ENCODE results near the gene HS6ST3.

The HS6ST3 gene

DNA sequence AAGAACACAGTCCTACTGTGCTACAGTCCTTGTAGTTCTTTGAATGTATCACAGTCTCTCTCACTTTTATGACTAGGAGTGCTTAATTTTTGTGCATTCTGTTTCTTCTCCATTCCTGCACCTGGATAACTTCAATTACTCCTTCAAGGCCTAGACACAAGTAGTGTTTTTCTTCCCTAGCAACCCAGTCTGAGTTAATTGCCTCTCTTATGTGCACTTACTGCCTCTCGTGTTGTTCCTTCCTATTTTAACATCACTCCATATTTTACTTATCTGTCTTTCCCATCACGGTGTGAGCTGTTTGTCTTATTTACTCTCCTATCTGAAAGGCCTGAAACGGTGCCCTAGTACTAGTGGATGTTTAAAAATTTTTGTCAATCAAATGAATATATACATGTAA is 101.5 kb downstream of the HS6ST3 start:
- Histone ChIP-seq H3K9ac (ENCODE audit: low read length) (no peak overlapping the region), H3K27me3 (ENCODE audit: low read depth, low read length) (no peaks in the 10 kb centered on the region; the same call in 1 of the 2 replicates)

DNA sequence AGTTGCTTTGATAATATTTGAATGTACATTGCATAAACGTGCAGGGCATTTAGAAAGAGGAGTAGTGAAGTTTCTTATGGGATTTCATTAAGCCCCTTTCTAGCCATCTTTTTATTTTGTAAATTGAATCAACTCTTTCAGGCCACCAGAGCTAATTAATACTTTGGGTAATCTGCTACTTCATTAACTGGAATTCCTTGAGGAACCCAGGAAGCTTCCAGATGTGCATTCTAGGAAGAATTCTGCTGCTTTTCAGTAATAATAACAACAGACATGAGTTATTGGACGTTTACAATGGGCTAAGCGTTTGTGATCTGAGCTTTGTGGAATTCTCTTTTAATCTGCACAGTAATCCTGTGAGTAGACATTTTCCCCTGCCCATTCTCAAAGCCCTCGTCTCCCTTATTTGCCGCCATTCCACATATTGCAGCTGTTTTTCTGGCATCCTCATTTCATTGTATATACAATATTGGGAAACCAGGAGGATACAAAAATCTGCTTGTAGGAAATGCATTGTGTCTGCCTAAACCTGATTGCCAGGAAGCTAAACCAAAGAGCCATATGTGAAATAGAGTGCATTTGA is 103.9 kb downstream of the HS6ST3 start:
- Histone ChIP-seq H3K79me2 (ENCODE audit: low read length) (no peaks in the 10 kb centered on the region), H3K4me2 (ENCODE audit: low read length) (no peak overlapping the region), H3K27me3 (ENCODE audit: low read depth, low read length) (no peaks in the 10 kb centered on the region; the same call in 1 of the 2 replicates), H4K20me1 (ENCODE audit: insufficient read depth, low read length) (no peaks in the 10 kb centered on the region), H2AFZ (ENCODE audit: low read depth, low read length) (no peak overlapping the region), H3K4me1 (ENCODE audit: low read length) (no peaks in the 10 kb centered on the region), H3K36me3 (replicated peaks; ENCODE audit: low read depth, low read length) (no peaks in the 10 kb centered on the region), H3K9me3 (ENCODE audit: insufficient read depth, low read length) (no peaks in the 10 kb centered on the region), H3K4me3 (ENCODE audit: low read length) (no peak overlapping the region), H3K9ac (ENCODE audit: low read length) (no peak overlapping the region), H3K27ac (ENCODE audit: low read length) (no peak overlapping the region)
- no peak for TF ChIP-seq EZH2phosphoT487 (IDR thresholded peaks at IDR 0.05; ENCODE audit: low read depth)
- TF ChIP-seq, protein P1, sequence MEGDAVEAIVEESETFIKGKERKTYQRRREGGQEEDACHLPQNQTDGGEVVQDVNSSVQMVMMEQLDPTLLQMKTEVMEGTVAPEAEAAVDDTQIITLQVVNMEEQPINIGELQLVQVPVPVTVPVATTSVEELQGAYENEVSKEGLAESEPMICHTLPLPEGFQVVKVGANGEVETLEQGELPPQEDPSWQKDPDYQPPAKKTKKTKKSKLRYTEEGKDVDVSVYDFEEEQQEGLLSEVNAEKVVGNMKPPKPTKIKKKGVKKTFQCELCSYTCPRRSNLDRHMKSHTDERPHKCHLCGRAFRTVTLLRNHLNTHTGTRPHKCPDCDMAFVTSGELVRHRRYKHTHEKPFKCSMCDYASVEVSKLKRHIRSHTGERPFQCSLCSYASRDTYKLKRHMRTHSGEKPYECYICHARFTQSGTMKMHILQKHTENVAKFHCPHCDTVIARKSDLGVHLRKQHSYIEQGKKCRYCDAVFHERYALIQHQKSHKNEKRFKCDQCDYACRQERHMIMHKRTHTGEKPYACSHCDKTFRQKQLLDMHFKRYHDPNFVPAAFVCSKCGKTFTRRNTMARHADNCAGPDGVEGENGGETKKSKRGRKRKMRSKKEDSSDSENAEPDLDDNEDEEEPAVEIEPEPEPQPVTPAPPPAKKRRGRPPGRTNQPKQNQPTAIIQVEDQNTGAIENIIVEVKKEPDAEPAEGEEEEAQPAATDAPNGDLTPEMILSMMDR (IDR thresholded peaks at IDR 0.05; ENCODE audit: low read depth, low read length) = no peak

More for the DNA sequence above, 101.5 kb downstream of the HS6ST3 start:
- Histone ChIP-seq H3K9me3 (ENCODE audit: insufficient read depth, low read length) (no peaks in the 10 kb centered on the region), H3K4me1 (ENCODE audit: low read length) (no peaks in the 10 kb centered on the region), H3K27ac (ENCODE audit: low read length) (no peak overlapping the region), H3K79me2 (ENCODE audit: low read length) (no peaks in the 10 kb centered on the region), H3K36me3 (replicated peaks; ENCODE audit: low read depth, low read length) (no peaks in the 10 kb centered on the region), H4K20me1 (ENCODE audit: insufficient read depth, low read length) (no peaks in the 10 kb centered on the region), H3K4me3 (ENCODE audit: low read length) (no peak overlapping the region), H3K4me2 (ENCODE audit: low read length) (no peak overlapping the region), H2AFZ (ENCODE audit: low read depth, low read length) (no peak overlapping the region)
- TF ChIP-seq, protein P1 (IDR thresholded peaks at IDR 0.05; ENCODE audit: low read depth, low read length) = no peak
- TF ChIP-seq EZH2phosphoT487 (IDR thresholded peaks at IDR 0.05; ENCODE audit: low read depth) = no peak

DNA sequence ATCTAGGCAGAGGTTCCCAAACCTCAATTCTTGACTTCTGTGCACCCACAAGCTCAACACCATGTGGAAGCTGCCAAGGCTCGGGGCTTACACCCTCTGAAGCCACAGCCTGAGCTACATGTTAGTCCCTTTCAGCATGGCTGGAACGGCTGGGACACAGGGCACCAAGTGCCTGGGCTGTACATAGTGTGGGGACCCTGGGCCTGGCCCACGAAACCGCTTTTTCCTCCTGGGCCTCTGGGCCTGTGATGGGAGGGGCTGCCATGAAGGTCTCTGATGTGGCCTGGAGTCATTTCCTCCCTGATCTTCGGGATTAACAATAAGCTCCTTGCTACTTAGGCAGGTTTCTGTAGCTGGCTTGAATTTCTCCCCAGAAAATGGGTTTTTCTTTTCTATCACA is 108.1 kb downstream of the HS6ST3 start:
- no peak overlapping the region for H3K4me3 ChIP-seq (ENCODE audit: low read length)
- H3K9ac ChIP-seq (ENCODE audit: low read length) = no peak overlapping the region
- no peaks in the 10 kb centered on the region for H3K4me1 ChIP-seq (ENCODE audit: low read length)
- H3K27ac ChIP-seq (ENCODE audit: low read length) = no peak overlapping the region
- no peaks in the 10 kb centered on the region for H3K36me3 ChIP-seq (replicated peaks; ENCODE audit: low read depth, low read length)
- H3K79me2 ChIP-seq (ENCODE audit: low read length) = no peaks in the 10 kb centered on the region
- TF ChIP-seq, protein P1 (IDR thresholded peaks at IDR 0.05; ENCODE audit: low read depth, low read length) = no peak
- TF ChIP-seq EZH2phosphoT487 (IDR thresholded peaks at IDR 0.05; ENCODE audit: low read depth) = no peak
- no peak overlapping the region for H3K4me2 ChIP-seq (ENCODE audit: low read length)
- H3K27me3 ChIP-seq (ENCODE audit: low read depth, low read length) = no peaks in the 10 kb centered on the region; the same call in 1 of the 2 replicates
- no peaks in the 10 kb centered on the region for H3K9me3 ChIP-seq (ENCODE audit: insufficient read depth, low read length)
- no peak overlapping the region for H2AFZ ChIP-seq (ENCODE audit: low read depth, low read length)
- no peaks in the 10 kb centered on the region for H4K20me1 ChIP-seq (ENCODE audit: insufficient read depth, low read length)

DNA sequence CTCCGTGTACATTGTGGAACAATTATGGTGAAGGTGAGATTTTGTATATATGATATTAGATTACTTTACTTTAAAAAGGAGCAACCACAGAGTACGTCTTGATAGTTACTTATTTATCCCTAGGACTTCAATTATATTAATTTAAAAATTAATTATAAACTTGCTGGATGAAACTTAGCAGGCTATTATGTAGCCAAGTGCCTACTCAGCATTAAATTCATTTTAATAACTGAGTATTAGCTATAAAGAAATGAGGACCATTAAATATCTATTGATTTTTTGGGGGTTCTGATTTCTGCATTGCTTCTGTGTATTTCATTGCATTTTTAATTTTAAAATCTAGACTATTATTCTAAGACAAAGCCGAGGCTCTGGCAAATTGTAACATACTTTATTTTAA is 109.4 kb downstream of the HS6ST3 start:
- Histone ChIP-seq H3K4me1 (ENCODE audit: low read length) (no peaks in the 10 kb centered on the region), H3K4me2 (ENCODE audit: low read length) (no peak overlapping the region), H4K20me1 (ENCODE audit: insufficient read depth, low read length) (no peaks in the 10 kb centered on the region), H3K27ac (ENCODE audit: low read length) (no peak overlapping the region), H3K4me3 (ENCODE audit: low read length) (no peak overlapping the region), H3K9ac (ENCODE audit: low read length) (no peak overlapping the region), H3K9me3 (ENCODE audit: insufficient read depth, low read length) (no peaks in the 10 kb centered on the region), H3K36me3 (replicated peaks; ENCODE audit: low read depth, low read length) (no peaks in the 10 kb centered on the region), H3K27me3 (ENCODE audit: low read depth, low read length) (no peaks in the 10 kb centered on the region; the same call in 1 of the 2 replicates), H3K79me2 (ENCODE audit: low read length) (no peaks in the 10 kb centered on the region), H2AFZ (ENCODE audit: low read depth, low read length) (no peak overlapping the region)
- TF ChIP-seq EZH2phosphoT487 (IDR thresholded peaks at IDR 0.05; ENCODE audit: low read depth) = no peak
- TF ChIP-seq, protein P1 (IDR thresholded peaks at IDR 0.05; ENCODE audit: low read depth, low read length) = no peak

Data from OCI-LY3 (cell line).